LNCAP (cell line): ENCODE results near the gene ST6GALNAC3.

Experiments used
- CTCF ChIP-seq: fragments of 450-650 bp; IDR thresholded peaks from 2 replicates; pipeline ENCODE4 v1.5.1; 2017; ENCODE audit warnings: mild to moderate bottlenecking

ST6GALNAC3 gene

GRCh38 chr1:76075877-76076276 lies 1.3 kb downstream of the ST6GALNAC3 start:
- TF ChIP-seq CTCF = no peak

GRCh38 chr1:76079475-76080227 lies 5.1 kb downstream of the ST6GALNAC3 start:
- TF ChIP-seq CTCF = no peak

GRCh38 chr1:76080552-76081079 lies 6.1 kb downstream of the ST6GALNAC3 start:
- no peak for TF ChIP-seq CTCF

GRCh38 chr1:76082062-76082461 lies 7.5 kb downstream of the ST6GALNAC3 start:
- TF ChIP-seq CTCF = no peak

GRCh38 chr1:76083189-76083588 lies 8.6 kb downstream of the ST6GALNAC3 start:
- no peak for TF ChIP-seq CTCF

- no peak for TF ChIP-seq CTCF
Measured at GRCh38 chr1:76084029-76084627, 9.6 kb downstream of the ST6GALNAC3 start.

- no peak for TF ChIP-seq CTCF
Measured at GRCh38 chr1:76084685-76085084, 10.1 kb downstream of the ST6GALNAC3 start.
